HL-60 (cell line): ENCODE measurements around the gene CHRNB2.

Experiments used
- DNase-seq, 2 experiments: peaks; one replicate each; pipeline ENCODE4 v3.0.0-alpha.2; 2010 to 2020; ENCODE audit warnings: low read depth in 1 of 2, low spot score in 1 of 2
- H3K27ac ChIP-seq: fragments of 250-450 bp; sonication (Bioruptor Pico); replicated peaks from 2 replicates; pipeline ENCODE4 v1.5.1; 2020; ENCODE audit warnings: mild to moderate bottlenecking, moderate library complexity
- H3K27me3 ChIP-seq: fragments of 250-450 bp; sonication (Bioruptor Pico); 2 replicates; pipeline ENCODE4 v1.5.1; 2021; ENCODE audit warnings: mild to moderate bottlenecking, moderate library complexity; ENCODE audit not compliant: insufficient read depth, poor library complexity, severe bottlenecking
- H3K4me3 ChIP-seq: replicated peaks from 2 replicates; pipeline ENCODE4 v1.5.1; 2011; ENCODE audit warnings: mild to moderate bottlenecking, control low read depth, low read length; ENCODE audit not compliant: insufficient read depth
- GABPA ChIP-seq: IDR thresholded peaks from 2 replicates; pipeline ENCODE4 v1.6.1; 2012; ENCODE audit warnings: low read depth
- POLR2AphosphoS5 ChIP-seq: IDR thresholded peaks from 2 replicates; pipeline ENCODE4 v1.6.1; 2012; ENCODE audit warnings: low read depth
- SPI1 ChIP-seq: IDR thresholded peaks from 2 replicates; pipeline ENCODE4 v1.6.1; 2012; ENCODE audit warnings: low read depth, mild to moderate bottlenecking, borderline replicate concordance
- TF ChIP-seq, protein P1 (sequence below): IDR thresholded peaks from one replicate; pipeline ENCODE4 v1.5.1; 2011; ENCODE audit warnings: low read length, control low read depth, inconsistent platforms; ENCODE audit not compliant: insufficient read depth
- TF ChIP-seq, protein P2 (sequence below): IDR thresholded peaks from 2 replicates; pipeline ENCODE4 v1.6.1; 2012; ENCODE audit warnings: low read depth; ENCODE audit not compliant: insufficient replicate concordance

The CHRNB2 gene

DNA sequence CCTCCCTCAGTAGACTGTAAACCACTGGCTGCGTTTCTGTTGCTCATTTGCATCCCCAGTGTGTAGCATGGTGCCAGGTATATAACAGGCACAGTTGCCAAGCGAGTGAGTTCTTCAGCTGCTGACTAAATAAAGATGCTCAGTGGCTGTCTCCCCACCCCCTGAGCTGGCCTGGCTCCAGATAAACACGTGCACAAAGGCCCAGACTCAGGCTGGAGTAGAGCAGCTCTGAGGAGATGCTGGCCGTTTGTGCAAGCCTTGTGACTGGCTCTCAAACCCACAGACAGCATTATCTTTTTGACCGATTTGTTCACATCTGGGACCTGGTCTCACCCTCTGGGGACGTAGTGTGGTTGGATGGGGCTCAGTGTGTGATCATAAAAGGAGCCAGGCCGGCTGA is 7.1 kb downstream of the CHRNB2 start:
- Histone ChIP-seq H3K27me3 (no peaks in the 10 kb centered on the region), H3K27ac (no peak overlapping the region), H3K4me3 (no peak overlapping the region)
- TF ChIP-seq POLR2AphosphoS5 (no peak), SPI1 (no peak), GABPA (no peak)
- TF ChIP-seq, protein P1, sequence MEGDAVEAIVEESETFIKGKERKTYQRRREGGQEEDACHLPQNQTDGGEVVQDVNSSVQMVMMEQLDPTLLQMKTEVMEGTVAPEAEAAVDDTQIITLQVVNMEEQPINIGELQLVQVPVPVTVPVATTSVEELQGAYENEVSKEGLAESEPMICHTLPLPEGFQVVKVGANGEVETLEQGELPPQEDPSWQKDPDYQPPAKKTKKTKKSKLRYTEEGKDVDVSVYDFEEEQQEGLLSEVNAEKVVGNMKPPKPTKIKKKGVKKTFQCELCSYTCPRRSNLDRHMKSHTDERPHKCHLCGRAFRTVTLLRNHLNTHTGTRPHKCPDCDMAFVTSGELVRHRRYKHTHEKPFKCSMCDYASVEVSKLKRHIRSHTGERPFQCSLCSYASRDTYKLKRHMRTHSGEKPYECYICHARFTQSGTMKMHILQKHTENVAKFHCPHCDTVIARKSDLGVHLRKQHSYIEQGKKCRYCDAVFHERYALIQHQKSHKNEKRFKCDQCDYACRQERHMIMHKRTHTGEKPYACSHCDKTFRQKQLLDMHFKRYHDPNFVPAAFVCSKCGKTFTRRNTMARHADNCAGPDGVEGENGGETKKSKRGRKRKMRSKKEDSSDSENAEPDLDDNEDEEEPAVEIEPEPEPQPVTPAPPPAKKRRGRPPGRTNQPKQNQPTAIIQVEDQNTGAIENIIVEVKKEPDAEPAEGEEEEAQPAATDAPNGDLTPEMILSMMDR, result no peak
- TF ChIP-seq, protein P2, sequence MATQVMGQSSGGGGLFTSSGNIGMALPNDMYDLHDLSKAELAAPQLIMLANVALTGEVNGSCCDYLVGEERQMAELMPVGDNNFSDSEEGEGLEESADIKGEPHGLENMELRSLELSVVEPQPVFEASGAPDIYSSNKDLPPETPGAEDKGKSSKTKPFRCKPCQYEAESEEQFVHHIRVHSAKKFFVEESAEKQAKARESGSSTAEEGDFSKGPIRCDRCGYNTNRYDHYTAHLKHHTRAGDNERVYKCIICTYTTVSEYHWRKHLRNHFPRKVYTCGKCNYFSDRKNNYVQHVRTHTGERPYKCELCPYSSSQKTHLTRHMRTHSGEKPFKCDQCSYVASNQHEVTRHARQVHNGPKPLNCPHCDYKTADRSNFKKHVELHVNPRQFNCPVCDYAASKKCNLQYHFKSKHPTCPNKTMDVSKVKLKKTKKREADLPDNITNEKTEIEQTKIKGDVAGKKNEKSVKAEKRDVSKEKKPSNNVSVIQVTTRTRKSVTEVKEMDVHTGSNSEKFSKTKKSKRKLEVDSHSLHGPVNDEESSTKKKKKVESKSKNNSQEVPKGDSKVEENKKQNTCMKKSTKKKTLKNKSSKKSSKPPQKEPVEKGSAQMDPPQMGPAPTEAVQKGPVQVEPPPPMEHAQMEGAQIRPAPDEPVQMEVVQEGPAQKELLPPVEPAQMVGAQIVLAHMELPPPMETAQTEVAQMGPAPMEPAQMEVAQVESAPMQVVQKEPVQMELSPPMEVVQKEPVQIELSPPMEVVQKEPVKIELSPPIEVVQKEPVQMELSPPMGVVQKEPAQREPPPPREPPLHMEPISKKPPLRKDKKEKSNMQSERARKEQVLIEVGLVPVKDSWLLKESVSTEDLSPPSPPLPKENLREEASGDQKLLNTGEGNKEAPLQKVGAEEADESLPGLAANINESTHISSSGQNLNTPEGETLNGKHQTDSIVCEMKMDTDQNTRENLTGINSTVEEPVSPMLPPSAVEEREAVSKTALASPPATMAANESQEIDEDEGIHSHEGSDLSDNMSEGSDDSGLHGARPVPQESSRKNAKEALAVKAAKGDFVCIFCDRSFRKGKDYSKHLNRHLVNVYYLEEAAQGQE, result no peak
- no peak for DNase-seq

DNA sequence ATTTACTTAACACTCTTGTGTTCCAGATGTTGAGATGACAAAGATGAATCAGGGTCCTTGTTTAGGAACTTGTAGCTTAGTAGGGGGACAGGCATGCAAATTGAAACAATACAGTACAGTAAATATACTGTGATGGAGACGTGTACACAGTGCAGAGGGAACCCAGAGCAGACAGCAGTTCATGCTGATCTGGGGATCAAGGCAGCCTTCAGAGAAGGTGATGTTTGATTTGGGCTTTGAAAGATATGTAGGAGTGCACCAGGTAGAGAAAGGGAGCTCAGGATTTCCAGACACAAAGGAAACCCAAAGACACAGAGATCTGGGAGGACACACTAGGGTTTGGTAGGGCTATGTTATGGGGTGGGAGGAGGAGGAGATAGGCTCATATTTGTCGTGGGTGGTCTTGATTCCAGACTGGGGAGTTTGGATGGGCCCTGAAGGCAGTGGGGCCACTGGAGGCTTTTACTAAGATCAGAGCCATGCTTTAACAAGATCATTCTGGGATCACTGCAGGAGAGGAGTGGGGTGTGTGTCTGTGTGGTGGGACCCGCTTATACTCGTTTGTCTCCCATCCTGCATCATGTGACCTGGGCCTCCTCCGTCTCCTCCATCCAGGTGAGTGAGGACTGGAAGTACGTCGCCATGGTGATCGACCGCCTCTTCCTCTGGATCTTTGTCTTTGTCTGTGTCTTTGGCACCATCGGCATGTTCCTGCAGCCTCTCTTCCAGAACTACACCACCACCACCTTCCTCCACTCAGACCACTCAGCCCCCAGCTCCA is 7.8 kb downstream of the CHRNB2 start:
- Histone ChIP-seq H3K27me3 (no peaks in the 10 kb centered on the region), H3K27ac (no peak overlapping the region), H3K4me3 (no peak overlapping the region)
- no peak for DNase-seq
- TF ChIP-seq SPI1 (no peak), GABPA (no peak), POLR2AphosphoS5 (no peak)
- TF ChIP-seq, protein P2, result no peak
- TF ChIP-seq, protein P1, result no peak

DNA sequence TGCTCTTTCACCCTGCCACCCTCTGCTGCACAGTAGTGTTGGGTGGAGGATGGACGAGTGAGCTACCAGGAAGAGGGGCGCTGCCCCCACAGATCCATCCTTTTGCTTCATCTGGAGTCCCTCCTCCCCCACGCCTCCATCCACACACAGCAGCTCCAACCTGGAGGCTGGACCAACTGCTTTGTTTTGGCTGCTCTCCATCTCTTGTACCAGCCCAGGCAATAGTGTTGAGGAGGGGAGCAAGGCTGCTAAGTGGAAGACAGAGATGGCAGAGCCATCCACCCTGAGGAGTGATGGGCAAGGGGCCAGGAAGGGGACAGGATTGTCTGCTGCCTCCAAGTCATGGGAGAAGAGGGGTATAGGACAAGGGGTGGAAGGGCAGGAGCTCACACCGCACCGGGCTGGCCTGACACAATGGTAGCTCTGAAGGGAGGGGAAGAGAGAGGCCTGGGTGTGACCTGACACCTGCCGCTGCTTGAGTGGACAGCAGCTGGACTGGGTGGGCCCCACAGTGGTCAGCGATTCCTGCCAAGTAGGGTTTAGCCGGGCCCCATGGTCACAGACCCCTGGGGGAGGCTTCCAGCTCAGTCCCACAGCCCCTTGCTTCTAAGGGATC is 8.5 kb downstream of the CHRNB2 start:
- no peak overlapping the region for H3K4me3 ChIP-seq
- H3K27me3 ChIP-seq, result no peaks in the 10 kb centered on the region
- no peak for DNase-seq
- no peak overlapping the region for H3K27ac ChIP-seq
- TF ChIP-seq, protein P2, result no peak
- TF ChIP-seq, protein P1, result no peak
- TF ChIP-seq GABPA (no peak), SPI1 (no peak), POLR2AphosphoS5 (no peak)
